Measurements from ENCODE around the gene ZFP69B. TPM values are rescaled to one million over a fixed set of nuclear protein-coding genes. Genes with fewer than 3 reads are reported as not detected.

ZFP69B gene
- total and polyA plus RNA-seq, 2 of the 4 experiments (the other 2 are of a cell fraction), result 3.1 to 6.8 TPM

DNA sequence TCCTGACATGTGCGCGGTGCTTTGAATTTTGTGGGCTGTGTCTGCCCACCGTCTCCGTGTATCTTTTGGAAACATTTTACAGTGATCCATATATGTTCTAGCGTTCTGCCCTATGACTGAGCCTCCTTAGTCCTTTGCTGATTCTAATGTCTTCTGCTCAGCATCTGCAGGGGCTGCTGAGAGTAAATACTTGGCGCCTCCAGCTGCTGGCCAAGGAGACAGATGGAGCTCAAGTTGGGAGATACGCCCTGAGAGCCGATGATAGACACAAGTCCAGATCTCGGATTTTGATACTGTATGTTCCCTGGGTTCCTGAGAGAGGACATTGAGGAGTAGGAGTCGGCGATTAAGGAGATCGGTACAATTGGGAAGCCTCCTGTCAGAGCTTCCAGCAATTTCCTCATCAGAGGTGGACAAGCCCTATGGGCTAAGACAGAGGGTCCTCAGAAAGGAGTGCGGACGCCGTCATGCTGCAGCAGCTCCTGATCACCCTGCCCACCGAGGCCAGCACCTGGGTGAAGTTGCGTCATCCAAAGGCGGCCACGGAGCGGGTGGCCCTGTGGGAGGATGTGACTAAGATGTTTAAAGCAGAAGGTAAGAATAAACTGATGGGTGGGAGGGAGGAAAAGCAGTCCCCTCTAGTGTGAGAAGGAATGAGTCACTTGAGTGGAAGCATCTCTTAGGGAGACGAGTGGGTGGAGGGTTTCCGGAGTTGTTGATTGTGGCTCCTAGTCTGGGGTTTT lies 390 bp downstream of the ZFP69B start (continued):
- TF ChIP-seq, protein P1, sequence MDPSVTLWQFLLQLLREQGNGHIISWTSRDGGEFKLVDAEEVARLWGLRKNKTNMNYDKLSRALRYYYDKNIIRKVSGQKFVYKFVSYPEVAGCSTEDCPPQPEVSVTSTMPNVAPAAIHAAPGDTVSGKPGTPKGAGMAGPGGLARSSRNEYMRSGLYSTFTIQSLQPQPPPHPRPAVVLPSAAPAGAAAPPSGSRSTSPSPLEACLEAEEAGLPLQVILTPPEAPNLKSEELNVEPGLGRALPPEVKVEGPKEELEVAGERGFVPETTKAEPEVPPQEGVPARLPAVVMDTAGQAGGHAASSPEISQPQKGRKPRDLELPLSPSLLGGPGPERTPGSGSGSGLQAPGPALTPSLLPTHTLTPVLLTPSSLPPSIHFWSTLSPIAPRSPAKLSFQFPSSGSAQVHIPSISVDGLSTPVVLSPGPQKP (IDR thresholded peaks at IDR 0.05; ENCODE audit: borderline replicate concordance, low read depth, low read length), result no peak
- no peak for TF ChIP-seq RFX5 (IDR thresholded peaks at IDR 0.05; ENCODE audit: low read depth, low read length)

DNA sequence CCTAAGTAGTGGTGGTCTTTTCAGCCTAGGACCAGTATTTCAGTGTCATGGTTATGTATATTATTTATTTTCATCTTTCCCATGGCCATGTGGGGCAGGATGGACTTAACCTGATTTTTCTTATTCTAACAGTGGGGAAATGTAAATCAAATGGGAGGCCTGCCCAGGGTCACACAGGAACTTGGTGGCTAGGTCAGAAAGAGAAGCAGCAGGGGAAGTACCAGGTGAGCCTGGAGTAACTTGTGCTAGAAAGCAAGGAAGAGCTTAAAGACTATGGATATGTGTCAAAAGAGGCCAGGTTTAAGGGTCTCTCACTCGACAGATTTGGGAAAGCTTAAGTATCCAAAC lies 936 bp downstream of the ZFP69B start:
- peak overlapping the region; percentile 82 for H2BK20ac ChIP-seq (ENCODE audit: low read depth, low read length)
- no TSS peak for BruUV-seq (replicated peaks)
- peak overlapping the region; percentile 39; the same call in 1 of the 2 replicates for H3K18ac ChIP-seq (ENCODE audit: low read depth, low read length)
- 0 out of 2 replicates have a peak overlapping the region, but pooled peaks have one; percentile 70 for H3K14ac ChIP-seq (replicated peaks; ENCODE audit: low read depth, low read length)
- peak overlapping the region; percentile 72 for H3K4me3 ChIP-seq (ENCODE audit: insufficient read depth, low read depth, low read length)
- H3K9me3 ChIP-seq (ENCODE audit: control insufficient read depth, insufficient read depth, low read length), result peaks cover 23% of the 10 kb centered on the region
- dilution Hi-C loops (cut with HindIII; ENCODE audit: low sequenced_read_pairs, unreplicated experiment), result no loop called here
- H2BK120ac ChIP-seq (ENCODE audit: low read depth, low read length), result peak overlapping the region; percentile 83
- peak overlapping the region; percentile 96 for H2AFZ ChIP-seq (replicated peaks; ENCODE audit: low read length, poor library complexity)
- H4K5ac ChIP-seq (ENCODE audit: low read depth, low read length), result peak overlapping the region; percentile 9; the same call in 1 of the 2 replicates
- H3K4ac ChIP-seq (ENCODE audit: low read depth, low read length), result peak overlapping the region; percentile 68
- H3K27ac ChIP-seq (ENCODE audit: insufficient read depth, low read length), result peak overlapping the region; percentile 35; the same call in 1 of the 2 replicates
- peaks cover 9 to 10% of the 10 kb centered on the region in 2 experiments; a peak in 3 of 4 replicates for H3K79me1 ChIP-seq (ENCODE audit: low read depth in 1 of 2, low read length in 2 of 2)
- no peaks in the 10 kb centered on the region for H3K27me3 ChIP-seq (ENCODE audit: control insufficient read depth, insufficient read depth, low read length)
- no peaks in the 10 kb centered on the region for H4K20me1 ChIP-seq (ENCODE audit: insufficient read depth, low read length)
- in situ Hi-C loops (cut with MboI; ENCODE audit: low sequenced_read_pairs), result no loop called here
- H2AK5ac ChIP-seq (ENCODE audit: low read depth, low read length), result peak overlapping the region; percentile 12
- no peak overlapping the region for H2AK9ac ChIP-seq (replicated peaks; ENCODE audit: low read depth, low read length, poor library complexity)
- H3K4me2 ChIP-seq (ENCODE audit: low read depth, low read length), result peak overlapping the region; percentile 80
- ChIA-PET POLR2A (ENCODE audit: unreplicated experiment) (no interaction called here), CTCF (no interaction called here)
- no peak overlapping the region; the same call in 1 of the 2 replicates for H3K56ac ChIP-seq (ENCODE audit: extremely low read depth, insufficient read depth, low read length)
- H2BK5ac ChIP-seq (ENCODE audit: low read depth, low read length, poor library complexity, severe bottlenecking), result peak overlapping the region; percentile 80
- no peaks in the 10 kb centered on the region for H3K4me1 ChIP-seq (ENCODE audit: control insufficient read depth, insufficient read depth, low read length)
- H4K91ac ChIP-seq (ENCODE audit: insufficient read depth, low read depth, low read length), result peak overlapping the region; percentile 53; the same call in 1 of the 2 replicates
- no peaks in the 10 kb centered on the region for H3K9me1 ChIP-seq (ENCODE audit: insufficient read depth, low read length)
- H3K9ac ChIP-seq (ENCODE audit: low read depth, low read length), result no peak overlapping the region
- WGBS, 2 experiments (ENCODE audit: extremely low coverage in 2 of 2, insufficient read length in 1 of 2), result no CpG with 5 or more reads among the region's 1 CpG
- no peak for DNase-seq
- peak overlapping the region; percentile 4 to 56; a peak in 2 of 4 replicates for H4K8ac ChIP-seq (ENCODE audit: low read depth in 2 of 2, low read length in 2 of 2)
- ATAC-seq (ENCODE audit: low read depth), result no peak
- H2BK15ac ChIP-seq (ENCODE audit: low read depth, low read length), result 0 out of 3 replicates have a peak overlapping the region, but pooled peaks have one; percentile 41
- intact Hi-C loops (cut with micrococcal nuclease), result no loop called here
- 0 out of 2 replicates have a peak, but pooled peaks cover 2% of the 10 kb centered on the region for H3K36me3 ChIP-seq (ENCODE audit: control insufficient read depth, insufficient read depth, low read length)
- peak overlapping the region; percentile 84; the same call in 1 of the 2 replicates for H3K23ac ChIP-seq (ENCODE audit: low read depth, low read length)
- TF ChIP-seq, protein P2, sequence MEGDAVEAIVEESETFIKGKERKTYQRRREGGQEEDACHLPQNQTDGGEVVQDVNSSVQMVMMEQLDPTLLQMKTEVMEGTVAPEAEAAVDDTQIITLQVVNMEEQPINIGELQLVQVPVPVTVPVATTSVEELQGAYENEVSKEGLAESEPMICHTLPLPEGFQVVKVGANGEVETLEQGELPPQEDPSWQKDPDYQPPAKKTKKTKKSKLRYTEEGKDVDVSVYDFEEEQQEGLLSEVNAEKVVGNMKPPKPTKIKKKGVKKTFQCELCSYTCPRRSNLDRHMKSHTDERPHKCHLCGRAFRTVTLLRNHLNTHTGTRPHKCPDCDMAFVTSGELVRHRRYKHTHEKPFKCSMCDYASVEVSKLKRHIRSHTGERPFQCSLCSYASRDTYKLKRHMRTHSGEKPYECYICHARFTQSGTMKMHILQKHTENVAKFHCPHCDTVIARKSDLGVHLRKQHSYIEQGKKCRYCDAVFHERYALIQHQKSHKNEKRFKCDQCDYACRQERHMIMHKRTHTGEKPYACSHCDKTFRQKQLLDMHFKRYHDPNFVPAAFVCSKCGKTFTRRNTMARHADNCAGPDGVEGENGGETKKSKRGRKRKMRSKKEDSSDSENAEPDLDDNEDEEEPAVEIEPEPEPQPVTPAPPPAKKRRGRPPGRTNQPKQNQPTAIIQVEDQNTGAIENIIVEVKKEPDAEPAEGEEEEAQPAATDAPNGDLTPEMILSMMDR (conservative IDR thresholded peaks at IDR 0.05; ENCODE audit: low read depth, low read length), result no peak
- TF ChIP-seq RFX5 (IDR thresholded peaks at IDR 0.05; ENCODE audit: low read depth, low read length), result no peak
- TF ChIP-seq MAFK (IDR thresholded peaks at IDR 0.05; ENCODE audit: low read depth, low read length), result no peak
- TF ChIP-seq CEBPB (IDR thresholded peaks at IDR 0.05; ENCODE audit: low read depth, low read length), result no peak
- no peak for TF ChIP-seq BHLHE40 (IDR thresholded peaks at IDR 0.05; ENCODE audit: low read depth, low read length)
- no peak for TF ChIP-seq FOS (IDR thresholded peaks at IDR 0.05; ENCODE audit: low read depth, low read length)
- no peak for TF ChIP-seq POLR2A (IDR thresholded peaks at IDR 0.05; ENCODE audit: low read depth, low read length)
- TF ChIP-seq, protein P1 (IDR thresholded peaks at IDR 0.05; ENCODE audit: borderline replicate concordance, low read depth, low read length), result no peak
- TF ChIP-seq MXI1 (IDR thresholded peaks at IDR 0.05; ENCODE audit: borderline replicate concordance, low read depth, low read length), result no peak
- no peak for TF ChIP-seq NFE2L2 (IDR thresholded peaks at IDR 0.05; ENCODE audit: low read depth, low read length)
